CD4-positive, alpha-beta T cell treated with Interleukin-1 beta for 1 hour (primary cell): ENCODE measurements around the gene NCAPG2.
"Not testable (repeated sequence)": the region's sequence is repeated elsewhere in the genome, so short reads cannot be mapped to it uniquely, and the experiment has no call there.

Experiments used
- DNase-seq, 2 donors: peaks; one replicate each; pipeline ENCODE4 v3.0.0-alpha.2; 2020 to 2022

NCAPG2 gene

DNA sequence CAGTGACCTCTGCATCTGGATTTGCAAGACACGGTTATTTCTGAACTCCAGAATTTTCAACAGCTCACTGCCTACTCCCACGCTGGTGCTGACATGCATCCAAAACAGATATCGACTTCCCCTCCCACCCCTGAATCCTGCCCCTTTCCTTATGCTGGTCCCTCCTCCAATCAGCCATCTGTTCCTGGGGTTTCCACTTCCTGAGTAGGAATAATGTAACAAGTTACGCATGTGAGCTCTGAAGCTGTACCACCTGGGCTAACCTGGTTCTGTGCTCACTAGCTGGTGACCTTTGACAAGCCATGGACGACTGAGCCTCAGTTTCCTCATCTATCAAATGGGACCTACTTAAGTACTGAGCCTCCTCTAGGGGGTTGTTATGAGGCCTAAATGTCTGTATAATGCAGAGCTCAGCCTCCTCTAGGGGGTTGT, 1.7 kb upstream of the NCAPG2 start:
- DNase-seq = no peak

DNA sequence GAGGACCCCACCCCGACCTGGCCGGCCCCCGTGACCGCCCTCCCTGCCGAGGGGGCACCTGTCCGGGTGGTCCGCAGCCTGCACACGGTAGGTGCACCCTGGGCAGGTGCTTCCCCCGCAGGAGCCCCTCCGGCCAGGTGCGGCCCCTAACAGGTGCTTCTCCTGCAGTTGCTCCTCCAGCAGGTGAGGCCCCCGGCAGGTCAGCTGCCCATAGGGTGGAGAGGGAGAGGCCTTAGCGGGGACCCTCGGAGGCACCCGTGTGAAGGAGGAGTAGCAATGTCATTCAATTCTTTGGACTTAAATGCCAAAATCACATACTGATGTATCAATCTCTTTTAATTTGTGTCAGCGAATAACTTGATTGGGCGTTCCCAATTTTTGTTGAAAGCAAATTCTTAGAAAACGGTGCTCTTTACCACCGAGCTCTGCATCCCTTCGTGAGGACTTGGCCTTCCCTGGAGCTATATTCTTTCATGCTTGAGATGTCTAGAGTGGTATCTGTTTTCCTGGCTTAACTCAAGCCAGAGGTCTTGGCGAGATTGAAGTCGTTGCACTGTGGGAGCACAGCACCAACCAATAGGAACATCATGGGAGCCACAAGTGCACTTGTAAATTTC, 738 bp upstream of the NCAPG2 start:
- DNase-seq = peak in 1 of 2 donors; percentile 12

DNA sequence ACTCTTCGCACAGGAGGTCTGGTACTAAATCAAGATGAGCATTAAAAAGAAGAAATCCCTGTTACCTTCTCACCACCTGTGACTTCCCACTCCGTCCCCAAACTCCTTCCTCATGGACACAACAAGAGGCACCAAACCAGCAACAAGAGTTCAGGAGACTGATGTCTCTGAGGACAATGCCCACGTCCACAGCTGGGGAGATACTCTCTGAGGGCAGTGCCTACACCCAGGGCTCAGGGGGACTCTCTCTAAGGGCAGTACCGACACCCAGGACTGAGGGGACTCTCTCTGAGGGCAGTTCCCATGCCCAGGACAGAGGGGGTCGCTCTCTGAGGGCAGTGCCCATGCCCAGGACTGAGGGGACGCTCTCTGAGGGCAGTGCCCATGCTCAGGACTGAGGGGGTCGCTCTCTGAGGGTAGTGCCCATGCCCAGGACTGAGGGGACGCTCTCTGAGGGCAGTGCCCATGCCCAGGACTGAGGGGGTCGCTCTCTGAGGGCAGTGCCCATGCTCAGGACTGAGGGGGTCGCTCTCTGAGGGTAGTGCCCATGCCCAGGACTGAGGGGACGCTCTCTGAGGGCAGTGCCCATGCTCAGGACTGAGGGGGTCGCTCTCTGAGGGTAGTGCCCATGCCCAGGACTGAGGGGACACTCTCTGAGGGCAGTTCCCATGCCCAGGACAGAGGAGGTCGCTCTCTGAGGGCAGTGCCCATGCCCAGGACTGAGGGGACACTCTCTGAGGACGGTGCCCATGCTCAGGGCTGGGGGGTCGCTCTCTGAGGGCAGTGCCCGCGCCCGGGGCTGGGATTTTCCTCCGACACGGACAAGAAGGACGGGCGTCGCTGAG, 703 bp downstream of the NCAPG2 start:
- DNase-seq = not testable (repeated sequence)

DNA sequence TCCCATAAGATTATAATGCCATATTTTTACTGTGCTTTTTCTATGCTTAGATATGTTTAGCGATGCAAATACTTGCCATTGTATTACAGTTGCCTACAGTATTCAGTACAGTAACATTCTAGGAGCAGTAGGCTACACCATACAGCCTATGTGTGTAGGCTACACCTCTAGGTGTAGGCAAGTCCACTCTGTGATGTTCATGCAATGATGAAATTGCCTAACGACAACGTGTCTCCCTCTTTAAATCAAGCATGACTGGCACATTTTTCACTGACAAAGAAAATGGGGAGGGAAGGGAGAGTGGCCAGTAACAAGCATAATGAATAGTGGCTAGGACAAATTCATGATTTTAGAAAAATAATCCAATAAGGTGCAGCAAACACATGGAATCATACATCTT, 1.7 kb downstream of the NCAPG2 start:
- DNase-seq = no peak

DNA sequence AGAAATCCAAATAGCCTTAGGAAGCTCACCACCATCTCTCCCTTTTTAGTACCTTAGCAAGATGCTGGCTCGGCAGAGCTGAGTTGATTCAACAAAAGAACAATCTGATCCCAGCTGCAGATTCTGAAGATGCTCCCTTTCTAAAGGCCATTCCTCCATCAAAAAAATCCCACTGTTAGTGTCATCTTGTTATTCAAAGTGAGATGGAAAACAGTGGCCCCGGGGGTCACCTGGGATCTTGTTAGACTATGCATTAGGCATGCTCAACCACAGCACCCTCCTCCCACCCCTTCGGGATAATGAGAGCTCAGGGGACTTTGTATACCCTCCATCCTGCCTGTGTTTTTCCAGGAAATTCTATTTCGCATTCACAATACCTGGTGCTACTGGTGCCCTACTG, 2.4 kb downstream of the NCAPG2 start:
- no peak for DNase-seq

DNA sequence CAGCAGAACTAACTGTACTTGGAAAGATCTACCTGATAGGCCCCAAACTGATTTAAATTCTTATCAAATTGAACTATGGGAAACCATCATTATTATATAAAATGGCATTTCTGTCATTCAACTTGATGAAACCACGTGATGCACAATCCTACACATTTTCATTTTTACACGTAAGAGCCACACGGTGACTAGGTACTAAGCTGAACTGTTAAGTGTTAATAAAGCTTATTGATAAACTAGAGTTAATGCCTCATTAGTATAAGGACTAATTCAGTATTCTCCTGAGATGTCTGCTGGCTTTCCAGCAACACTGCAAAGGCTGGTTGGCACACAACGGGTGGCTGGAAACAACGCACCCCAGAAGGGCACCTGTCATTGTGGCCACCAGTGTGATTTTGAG, 4.6 kb downstream of the NCAPG2 start:
- DNase-seq = no peak

GRCh38 chr7:158699341-158699740, 5.3 kb downstream of the NCAPG2 start:
- DNase-seq = no peak

DNA sequence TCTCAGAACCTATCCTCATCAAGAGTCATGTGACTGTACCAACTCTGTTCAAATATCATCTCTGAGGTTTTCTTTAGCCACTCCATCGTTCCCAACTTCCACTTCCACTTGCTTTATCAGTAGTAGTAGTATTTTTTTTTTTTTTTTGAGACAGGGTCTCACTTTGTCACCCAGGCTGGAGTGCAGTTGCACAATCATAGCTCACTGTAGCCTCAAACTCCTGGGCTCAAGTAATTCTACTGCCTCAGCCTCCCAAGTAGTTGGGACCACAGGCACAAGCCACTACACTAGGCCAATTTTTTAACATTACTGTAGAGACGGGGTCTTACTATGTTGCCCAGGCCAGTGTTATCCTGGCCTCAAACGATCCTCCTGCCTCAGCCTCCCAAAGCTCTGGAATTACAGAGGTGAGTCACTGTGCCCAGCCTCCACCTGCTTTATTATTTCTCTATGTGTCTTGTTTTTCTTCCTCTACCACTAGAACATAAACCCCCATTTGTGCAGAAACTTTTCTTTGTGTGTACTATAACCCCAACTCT, 5.9 kb downstream of the NCAPG2 start:
- DNase-seq = no peak

- DNase-seq = not testable (repeated sequence)
Observed at GRCh38 chr7:158697597-158697996, 7.0 kb downstream of the NCAPG2 start.

- peak; percentile 73 to 74 for DNase-seq
Observed at GRCh38 chr7:158695726-158696452, 8.7 kb downstream of the NCAPG2 start.

- DNase-seq = no peak
Observed at GRCh38 chr7:158695056-158695455, 9.5 kb downstream of the NCAPG2 start.

DNA sequence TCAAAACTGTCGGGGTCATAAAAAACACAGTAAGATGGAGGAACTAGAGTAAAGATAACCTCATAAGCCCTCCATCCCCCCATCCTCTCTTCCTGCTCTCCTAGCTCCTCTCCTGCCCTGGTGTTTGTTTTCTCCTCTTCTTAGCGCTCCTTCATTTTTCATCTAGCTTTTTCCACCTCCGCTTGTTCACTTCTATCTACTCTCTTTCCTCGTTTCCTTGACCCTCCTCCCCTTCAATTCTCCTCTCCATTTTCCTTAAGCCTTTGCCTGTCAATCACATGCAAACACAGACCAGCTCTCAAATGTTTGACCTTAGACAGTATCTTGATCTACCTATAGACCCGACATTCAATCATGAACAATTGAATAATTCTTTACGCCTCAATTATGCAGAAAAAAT, 10.0 kb downstream of the NCAPG2 start:
- no peak for DNase-seq

- no peak for DNase-seq
Observed at GRCh38 chr7:158689488-158689887, 15.1 kb downstream of the NCAPG2 start.

GRCh38 chr7:158687406-158687805, 17.2 kb downstream of the NCAPG2 start:
- no peak for DNase-seq

GRCh38 chr7:158685693-158686092, 18.9 kb downstream of the NCAPG2 start:
- no peak for DNase-seq

DNA sequence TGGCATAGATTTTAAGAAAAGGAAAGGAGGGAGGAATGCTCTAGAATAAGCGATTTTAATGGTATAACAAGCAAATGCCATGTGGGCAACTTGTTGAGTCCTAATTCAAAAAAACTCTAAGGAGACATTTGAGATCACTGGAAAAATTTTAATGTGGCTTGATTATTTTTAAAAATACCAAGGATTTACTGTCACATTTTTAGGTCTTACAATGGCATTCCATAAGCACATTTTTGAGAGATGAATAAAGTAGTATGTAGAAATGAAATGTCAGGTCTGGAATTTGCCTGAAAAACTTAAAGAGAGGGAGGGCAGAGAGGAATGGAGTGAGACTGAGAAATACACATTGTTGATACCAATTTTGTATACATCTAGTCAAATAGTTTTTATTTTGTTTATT, 20.3 kb downstream of the NCAPG2 start:
- DNase-seq = no peak

DNA sequence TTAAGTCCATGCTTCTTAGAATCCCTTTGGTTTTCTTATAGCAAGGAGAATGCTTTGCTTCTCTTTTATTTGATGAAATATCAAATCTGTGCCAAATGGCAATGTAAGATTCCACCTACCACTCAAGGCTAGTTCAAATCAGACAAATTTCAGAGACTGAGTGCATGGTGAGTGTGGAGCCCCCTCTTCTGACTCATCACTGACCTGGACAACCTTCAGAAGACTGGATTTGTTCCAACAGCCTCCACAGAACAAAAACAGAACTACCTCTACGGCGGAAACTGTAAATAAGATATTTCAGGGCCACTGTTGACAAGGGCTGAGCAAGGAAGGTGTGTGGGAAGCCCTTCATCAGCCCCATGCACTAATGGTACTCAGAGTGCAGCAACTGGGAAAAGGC, 21.1 kb downstream of the NCAPG2 start:
- DNase-seq = no peak

DNA sequence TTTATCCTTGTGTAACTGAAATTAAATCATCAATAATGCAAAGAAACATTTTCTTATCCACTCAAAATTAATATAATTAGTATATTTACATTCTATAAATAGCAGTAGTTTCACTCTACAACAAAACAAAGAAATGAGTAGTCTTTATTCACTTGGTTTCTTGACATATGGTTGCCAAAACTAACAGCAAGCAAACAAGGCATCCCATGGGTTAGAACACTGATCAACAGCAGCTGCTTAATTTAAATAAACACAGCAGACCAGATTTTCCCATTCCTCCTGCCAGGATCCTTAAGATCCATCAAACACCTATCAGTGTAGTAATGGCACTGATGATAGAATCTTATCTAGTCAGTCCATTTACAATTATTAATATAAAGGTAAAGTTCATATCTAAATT, 22.1 kb downstream of the NCAPG2 start:
- no peak for DNase-seq

DNA sequence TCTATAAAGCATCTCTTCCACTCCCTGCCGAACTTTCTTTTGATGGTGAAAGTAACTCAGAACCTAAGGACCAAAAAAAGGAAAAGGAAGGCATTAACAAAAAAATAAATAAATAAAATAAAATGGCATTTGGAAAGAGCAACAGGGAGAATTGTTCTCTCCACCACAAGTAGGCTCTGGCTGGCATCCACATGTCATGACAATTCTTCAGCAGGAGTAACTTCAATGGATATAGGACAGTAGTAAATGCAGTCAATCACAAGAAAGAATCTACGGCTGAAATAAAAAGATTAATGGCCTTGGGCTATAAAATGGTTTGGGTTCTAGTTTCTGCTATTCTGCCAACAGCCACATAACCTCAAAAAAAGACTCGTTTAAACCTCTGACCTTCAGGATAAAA, 23.9 kb downstream of the NCAPG2 start:
- no peak for DNase-seq

DNA sequence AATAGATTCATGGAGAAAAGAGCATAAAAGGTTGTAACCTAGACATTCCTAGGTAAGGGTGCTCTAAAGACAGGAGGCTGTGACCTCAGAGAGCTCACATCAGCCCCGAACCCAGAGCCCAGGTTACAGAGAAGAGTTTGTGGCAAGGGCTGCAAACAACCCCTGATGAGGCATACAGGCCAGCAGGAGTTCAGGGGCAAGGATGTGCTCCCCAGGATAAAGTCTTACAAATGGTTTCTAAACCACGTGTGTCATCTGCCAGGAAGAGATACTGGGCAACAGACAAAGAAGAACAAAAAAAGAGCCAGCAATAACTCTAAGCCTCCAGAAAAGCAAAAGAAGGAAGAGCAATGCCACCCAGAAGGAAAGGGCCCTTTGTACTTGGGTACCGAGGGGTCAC, 27.7 kb downstream of the NCAPG2 start:
- no peak for DNase-seq

GRCh38 chr7:158676171-158676840, 28.3 kb downstream of the NCAPG2 start:
- DNase-seq = no peak

DNA sequence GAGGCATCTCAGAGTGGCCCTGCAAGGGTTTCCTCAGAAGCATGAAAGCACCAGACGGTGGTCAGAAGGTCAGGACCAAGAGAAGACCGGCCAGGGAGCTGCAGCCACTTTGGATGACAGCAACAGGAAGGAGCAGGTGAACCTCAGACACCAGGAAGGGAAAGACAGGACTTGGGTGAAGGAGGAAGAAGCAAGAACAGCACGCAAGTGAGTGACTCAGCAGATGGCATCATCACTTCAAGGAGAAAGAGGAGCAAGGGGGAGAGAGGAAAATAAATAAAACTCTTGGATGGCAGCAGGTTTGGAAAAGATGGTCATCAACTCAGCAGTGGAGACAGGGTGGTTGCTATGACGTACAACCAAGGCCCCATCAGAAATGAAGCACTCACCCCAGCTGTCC, 31.6 kb downstream of the NCAPG2 start:
- DNase-seq = no peak

DNA sequence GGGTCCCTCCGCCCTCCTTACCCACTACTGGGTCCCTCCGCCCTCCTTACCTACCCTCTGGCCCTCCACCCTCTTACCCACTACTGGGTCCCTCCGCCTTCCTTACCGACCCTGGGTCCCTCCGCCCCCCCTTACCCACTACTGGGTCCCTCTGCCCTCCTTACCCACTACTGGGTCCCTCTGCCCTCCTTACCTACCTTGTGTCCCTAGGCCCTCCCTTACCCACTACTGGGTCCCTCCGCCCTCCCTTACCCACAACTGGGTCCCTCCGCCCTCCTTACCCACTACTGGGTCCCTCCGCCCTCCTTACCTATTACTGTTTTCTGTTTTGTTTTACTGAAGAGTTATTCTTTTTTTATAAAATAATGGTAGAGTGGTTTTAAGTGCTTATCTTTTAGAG, 36.5 kb downstream of the NCAPG2 start:
- DNase-seq = not testable (repeated sequence)
